DMS153 (cell line): Measurements from ENCODE around the gene TATDN2.

Experiments
- DNase-seq: peaks from one replicate; lab custom pipeline; 2025; lab: John Stamatoyannopoulos, UW

Gene TATDN2

DNA sequence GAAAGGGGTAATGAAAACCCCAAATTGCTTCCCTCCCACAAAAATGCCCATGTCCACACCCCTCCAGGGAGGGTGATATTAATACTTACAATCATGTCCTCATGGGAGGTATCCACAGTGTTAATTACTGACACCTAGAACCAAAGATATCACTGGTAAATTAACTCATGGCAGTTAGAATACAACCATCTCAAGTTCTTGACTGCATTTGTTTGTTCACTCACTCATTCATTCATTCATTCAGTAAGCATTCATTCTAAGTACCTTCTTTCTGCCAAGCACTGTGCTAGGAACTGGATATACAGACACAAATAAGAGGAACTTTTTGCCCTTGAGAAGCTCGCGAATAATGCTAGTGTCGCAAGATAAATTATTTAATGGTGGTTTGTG lies 69.7 kb downstream of the TATDN2 start:
- no peak for DNase-seq

DNA sequence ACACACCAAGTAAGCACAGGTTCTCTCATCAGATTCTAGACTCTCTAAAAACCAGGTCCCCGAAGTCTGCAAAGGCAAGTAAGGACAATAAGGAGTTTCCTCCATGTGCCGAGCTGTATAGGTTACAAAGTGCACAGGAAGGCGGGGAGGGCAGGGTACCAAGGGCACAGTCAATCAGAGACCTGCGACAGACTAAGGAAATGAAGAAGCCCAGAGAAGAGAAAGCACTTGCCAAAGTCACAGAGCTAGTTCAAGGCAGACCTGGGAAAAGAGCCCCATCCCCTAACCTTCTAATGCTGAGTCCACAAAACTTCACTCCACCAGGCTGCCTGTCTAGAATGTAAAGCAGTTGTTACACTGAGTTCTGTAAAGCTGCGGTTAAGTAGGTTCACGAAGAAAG lies 71.0 kb downstream of the TATDN2 start:
- no peak for DNase-seq

DNA sequence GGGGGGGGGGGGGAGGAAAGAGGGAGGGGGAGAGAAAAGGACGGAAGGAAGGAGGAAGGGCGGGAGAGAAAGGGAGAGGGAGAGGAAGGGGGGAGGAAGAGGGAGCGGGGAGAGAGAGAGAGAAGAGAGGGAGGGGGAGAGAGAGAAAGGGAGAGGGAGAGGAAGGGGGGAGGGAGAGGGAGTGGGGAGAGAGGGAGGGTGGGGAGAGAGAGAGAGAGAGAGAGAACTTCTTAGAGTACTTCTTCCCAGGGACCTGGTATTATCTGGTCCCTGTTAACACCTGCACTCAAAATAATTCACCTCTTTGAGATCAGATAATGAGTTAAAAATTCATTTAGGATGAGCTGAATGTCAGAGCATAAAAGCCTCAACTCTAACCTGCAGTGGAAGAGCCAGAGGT lies 71.5 kb downstream of the TATDN2 start:
- no peak for DNase-seq

DNA sequence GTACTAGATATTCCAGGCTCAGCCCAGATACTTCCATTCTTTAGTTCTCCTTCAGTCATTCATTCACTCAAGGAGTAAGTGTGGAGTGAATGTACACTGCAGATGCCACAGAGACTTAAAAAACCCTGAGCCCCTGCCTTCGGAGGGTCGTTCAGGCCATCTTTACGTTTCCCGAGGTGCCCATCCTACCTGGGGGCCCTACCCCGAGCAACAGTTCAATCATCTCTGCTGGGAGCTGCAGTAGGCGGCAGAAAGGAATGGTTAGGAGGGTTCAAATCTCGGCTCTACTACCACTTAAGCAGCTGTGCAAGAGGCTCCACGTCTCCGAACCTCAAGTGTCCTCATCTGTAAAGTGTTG lies 72.0 kb downstream of the TATDN2 start:
- DNase-seq: no peak

DNA sequence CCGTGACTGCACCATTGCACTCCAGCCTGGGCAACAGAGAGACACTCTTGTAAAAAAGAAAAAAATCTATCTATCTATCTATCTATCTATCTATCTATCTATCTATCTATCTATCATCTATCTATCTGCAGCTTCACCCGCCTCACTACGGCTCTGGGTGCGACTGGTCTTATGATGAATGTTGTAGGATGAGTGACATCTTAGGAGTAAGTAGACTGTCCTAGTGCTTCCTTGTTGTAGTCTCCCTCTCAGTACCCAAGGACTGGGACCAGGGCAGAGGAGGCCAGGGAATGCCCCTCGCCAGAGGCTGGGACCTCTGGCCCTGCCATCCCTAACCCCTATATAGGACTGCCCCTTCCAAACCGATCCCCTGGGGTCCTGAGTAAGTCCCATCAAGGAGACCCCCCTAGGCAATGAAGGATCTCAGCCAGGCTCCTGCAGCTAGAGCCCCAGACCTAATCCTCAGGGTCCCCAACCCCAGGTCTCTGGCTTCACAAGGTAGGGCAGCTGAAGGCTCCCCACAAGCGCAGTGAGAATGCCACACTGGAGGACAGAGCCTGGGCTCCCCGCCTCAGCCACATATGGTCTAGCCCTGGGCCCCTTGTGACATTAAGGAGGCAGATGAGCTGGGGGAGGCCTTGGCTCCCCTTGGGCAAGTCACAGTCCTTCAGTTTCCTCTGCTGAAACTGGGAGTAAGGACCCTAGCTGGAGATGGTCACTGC lies 73.5 kb downstream of the TATDN2 start:
- DNase-seq: no peak

DNA sequence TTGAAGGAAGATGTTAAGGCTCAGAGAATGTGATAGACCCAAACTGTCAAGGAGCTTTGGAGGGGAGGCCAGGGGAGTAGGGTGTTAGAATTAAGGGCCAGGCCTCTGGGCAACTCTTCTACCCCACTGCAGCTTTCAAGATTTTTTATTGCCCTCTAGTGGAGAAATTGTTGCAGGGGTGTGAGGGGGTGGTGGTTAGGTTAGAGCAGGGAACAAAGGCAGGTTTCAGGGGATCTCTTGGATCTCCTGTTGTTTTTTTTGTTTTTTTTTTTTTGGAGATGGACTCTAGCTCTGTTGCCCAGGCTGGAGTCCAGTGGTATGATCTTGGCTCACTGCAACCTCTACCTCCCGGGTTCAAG lies 74.1 kb downstream of the TATDN2 start:
- no peak for DNase-seq

DNA sequence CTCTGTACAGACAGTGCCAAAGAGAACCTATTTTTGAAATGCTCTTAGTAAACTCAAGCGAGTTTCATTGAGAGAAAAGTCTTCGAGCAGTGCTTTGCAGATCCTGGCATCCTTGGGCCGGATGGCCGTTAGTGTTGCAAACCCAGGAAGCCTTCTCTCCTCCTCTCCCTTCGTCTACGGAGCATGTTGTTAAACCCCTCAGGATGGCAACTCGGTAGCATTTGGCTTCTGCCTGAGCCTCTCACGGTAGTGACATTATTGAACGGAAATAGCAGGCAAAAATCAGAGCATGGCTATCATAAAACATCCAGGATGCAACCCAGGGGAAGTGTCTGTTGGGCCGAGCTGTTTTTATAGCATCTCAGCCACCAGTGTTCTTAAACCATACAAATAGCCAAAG lies 79.3 kb downstream of the TATDN2 start:
- DNase-seq: no peak

DNA sequence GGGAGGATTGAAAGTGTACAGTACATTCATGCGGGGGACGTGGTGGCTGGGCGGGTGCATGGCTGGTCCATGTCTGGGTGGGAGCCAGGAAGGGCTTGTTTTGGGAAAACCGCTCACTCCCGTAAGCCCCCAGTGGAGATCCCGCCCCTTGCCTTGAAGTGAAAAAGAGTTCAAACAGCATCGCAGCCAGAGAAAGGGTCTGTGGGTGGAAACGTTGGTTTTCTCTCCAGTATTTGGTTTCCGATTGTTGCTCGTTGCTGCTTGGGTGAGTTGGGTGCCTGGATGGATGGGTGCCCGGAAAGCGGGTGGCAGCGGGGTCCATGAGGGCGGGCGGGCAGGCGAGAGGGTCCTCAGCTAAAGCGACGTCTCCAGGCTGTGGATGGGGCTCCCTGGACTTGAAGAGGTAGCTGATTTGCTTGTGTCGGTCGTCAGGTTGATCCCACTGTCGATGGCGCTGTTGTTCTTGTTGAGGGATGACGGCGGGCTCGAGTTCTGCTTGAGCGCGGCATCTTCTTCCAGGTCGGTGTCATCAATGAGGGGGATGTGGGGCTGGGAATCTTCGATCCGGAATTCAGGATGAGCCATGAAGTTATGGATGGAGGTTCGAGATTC lies 80.3 kb downstream of the TATDN2 start:
- DNase-seq: no peak

DNA sequence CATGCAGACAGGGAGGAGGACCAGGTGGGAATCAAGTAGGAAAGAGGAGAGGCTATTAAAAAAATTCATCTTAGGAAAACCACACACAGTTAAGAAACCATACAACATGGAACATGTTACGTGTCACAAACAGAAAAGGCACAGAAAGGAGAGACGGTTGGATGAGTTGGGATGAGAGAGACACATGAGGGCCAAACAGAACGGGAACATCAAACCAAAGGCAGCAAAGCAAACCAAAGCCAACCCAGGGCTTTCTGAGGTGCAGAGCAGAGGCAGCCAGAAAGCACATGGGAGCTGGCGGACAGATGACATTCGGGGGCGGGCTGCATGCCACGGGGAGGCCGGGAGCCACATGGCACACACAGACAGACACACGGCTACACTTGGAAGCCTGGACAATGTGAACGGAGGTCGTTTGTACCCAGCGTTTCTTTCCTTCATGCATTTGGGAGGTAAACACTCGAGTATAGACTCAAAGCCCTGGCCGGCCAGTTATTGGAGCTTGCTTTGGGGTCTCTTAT lies 81.3 kb downstream of the TATDN2 start:
- DNase-seq: no peak

DNA sequence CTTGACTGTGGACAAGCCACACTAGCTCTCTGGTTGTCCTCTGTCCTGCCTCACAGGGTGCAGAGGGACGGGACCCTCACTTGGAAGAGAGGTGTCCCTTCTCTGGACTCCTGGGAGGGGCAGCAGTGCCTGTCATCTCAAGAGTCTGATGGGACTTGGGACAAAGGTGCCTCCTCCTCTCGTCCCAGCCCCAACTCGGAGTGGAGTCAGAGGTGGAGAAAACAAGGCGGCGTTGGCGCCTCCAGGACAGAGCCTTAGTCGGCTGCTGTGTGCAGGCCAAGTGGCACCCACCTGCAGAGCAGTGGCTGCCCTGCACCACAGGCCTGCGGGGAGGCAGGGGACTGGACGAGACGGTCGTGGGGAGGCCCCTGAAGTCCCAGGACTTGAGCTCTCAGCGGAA lies 82.1 kb downstream of the TATDN2 start:
- no peak for DNase-seq
